Keratinocyte (primary cell): ENCODE measurements around the gene VASN. TPM values are rescaled to one million over a fixed set of nuclear protein-coding genes. Genes with fewer than 3 reads are reported as not detected.

Experiments
- DNase-seq: peaks from one replicate; pipeline ENCODE4 v3.0.0-alpha.2; 2011; ENCODE audit warnings: low read depth, missing footprints, low spot score
- FAIRE-seq: peaks from 2 replicates; lab custom pipeline; 2011; peaks lifted over from hg19 to GRCh38; lab: Jason Lieb, UNC
- H2AFZ ChIP-seq: 2 replicates; pipeline ENCODE4 v1.6.0; 2012; ENCODE audit warnings: low read length, control low read depth, inconsistent platforms; ENCODE audit not compliant: control insufficient read depth
- H3K27ac ChIP-seq: 2 replicates; pipeline ENCODE4 v1.5.1; 2011; ENCODE audit warnings: low read length; ENCODE audit not compliant: control insufficient read depth, insufficient read depth
- H3K27me3 ChIP-seq: 3 replicates; pipeline ENCODE4 v1.6.0; 2011; ENCODE audit warnings: low read length; ENCODE audit not compliant: control insufficient read depth, insufficient read depth; ENCODE audit errors: extremely low read depth
- H3K36me3 ChIP-seq, 2 experiments: 2 replicates in 1 of 2; 3 replicates in 1 of 2; pipeline ENCODE4 v1.5.1; 2011; ENCODE audit warnings: low read length in 2 of 2, mild to moderate bottlenecking in 1 of 2; ENCODE audit not compliant: control insufficient read depth in 2 of 2, insufficient read depth in 2 of 2; ENCODE audit errors: extremely low read depth in 1 of 2
- H3K4me1 ChIP-seq: 3 replicates; pipeline ENCODE4 v1.5.1; 2011; ENCODE audit warnings: low read length; ENCODE audit not compliant: control insufficient read depth, insufficient read depth; ENCODE audit errors: extremely low read depth
- H3K4me2 ChIP-seq: 3 replicates; pipeline ENCODE4 v1.6.0; 2011; ENCODE audit warnings: low read depth, low read length; ENCODE audit not compliant: control insufficient read depth, insufficient read depth; ENCODE audit errors: extremely low read depth
- H3K4me3 ChIP-seq, 3 experiments: fragments of 200-600 bp in 1 of 3; sonication (generic) in 1 of 3; 2 replicates in 2 of 3; 3 replicates in 1 of 3; pipeline ENCODE4 v1.5.1; 2011 to 2016; ENCODE audit warnings: low read length in 3 of 3, mild to moderate bottlenecking in 3 of 3, control low read depth in 2 of 3, inconsistent platforms in 1 of 3, low read depth in 1 of 3, mixed read lengths in 1 of 3, mixed run types in 1 of 3, moderate library complexity in 1 of 3; ENCODE audit not compliant: control insufficient read depth in 2 of 3, insufficient read depth in 2 of 3; ENCODE audit errors: extremely low read depth in 1 of 3
- H3K79me2 ChIP-seq: 2 replicates; pipeline ENCODE4 v1.6.0; 2012; ENCODE audit warnings: low read length; ENCODE audit not compliant: control insufficient read depth, insufficient read depth
- H3K9ac ChIP-seq: 3 replicates; pipeline ENCODE4 v1.6.0; 2011; ENCODE audit warnings: low read length; ENCODE audit not compliant: control insufficient read depth, insufficient read depth; ENCODE audit errors: extremely low read depth
- H3K9me1 ChIP-seq: 3 replicates; pipeline ENCODE4 v1.6.0; 2011; ENCODE audit warnings: low read length; ENCODE audit not compliant: control insufficient read depth, insufficient read depth; ENCODE audit errors: extremely low read depth
- H3K9me3 ChIP-seq: 2 replicates; pipeline ENCODE4 v1.5.1; 2012; ENCODE audit warnings: low read depth, low read length; ENCODE audit not compliant: control insufficient read depth
- H4K20me1 ChIP-seq: 3 replicates; pipeline ENCODE4 v1.6.0; 2011; ENCODE audit warnings: low read length; ENCODE audit not compliant: control insufficient read depth, insufficient read depth; ENCODE audit errors: extremely low read depth
- CTCF ChIP-seq, 3 experiments: IDR thresholded peaks in 1 of 3; conservative IDR thresholded peaks in 1 of 3; optimal IDR thresholded peaks in 1 of 3; 2 replicates in 2 of 3; 3 replicates in 1 of 3; pipeline versions ENCODE3 to v1.5.1; 2011; ENCODE audit warnings: low read length in 3 of 3, mild to moderate bottlenecking in 3 of 3, moderate library complexity in 2 of 3, control low read depth in 1 of 3, inconsistent platforms in 1 of 3; ENCODE audit not compliant: insufficient read depth in 2 of 3; ENCODE audit errors: extremely low read depth in 1 of 3
- EZH2 ChIP-seq: IDR thresholded peaks from one replicate; pipeline ENCODE4 v1.6.1; 2012; ENCODE audit warnings: inconsistent platforms, mild to moderate bottlenecking, low read length, moderate library complexity
- dilution Hi-C: fragments of 300-500 bp; cut with MboI; formaldehyde crosslinking; loops from one replicate; pipeline ENCODE4 v1.7.0; 2020; ENCODE audit warnings: low sequenced_read_pairs; ENCODE audit not compliant: extremely low pct_ligation_motif_present
- polyA plus RNA-seq, 5 experiments: library from polyadenylated mRNA; depleted of rRNA in 3 of 5; stranded (reverse) in 3 of 5; stranded (forward) in 1 of 5; unstranded in 1 of 5; fragments of >200 nt; gene quantifications; 1 replicate in 1 of 5; 2 replicates in 3 of 5; 3 replicates in 1 of 5; pipeline versions ENCODE4 v1.2.1 to v1.2.3, GENCODE V29; 2011 to 2012; ENCODE audit warnings: missing spikeins in 2 of 5, low read depth in 1 of 5, low replicate concordance in 1 of 5

VASN gene
- polyA plus RNA-seq, 1 donor (not counting 4 experiments of a cell fraction or from before 2014, with no cell fraction given), result 0.37 TPM

GRCh38 chr16:4338125-4338582 is 33.5 kb upstream of the VASN start:
- Histone ChIP-seq H3K4me3 (no peak overlapping the region), H3K9ac (no peak overlapping the region), H3K4me1 (no peaks in the 10 kb centered on the region), H3K4me2 (no peak overlapping the region), H2AFZ (no peak overlapping the region), H3K27me3 (no peaks in the 10 kb centered on the region), H3K9me3 (no peaks in the 10 kb centered on the region), H3K36me3 (peaks cover 8 to 26% of the 10 kb centered on the region in 2 experiments), H3K9me1 (no peaks in the 10 kb centered on the region), H3K27ac (no peak overlapping the region), H3K79me2 (peaks cover 17% of the 10 kb centered on the region), H4K20me1 (peaks cover 5% of the 10 kb centered on the region)
- TF ChIP-seq EZH2, result no peak
- TF ChIP-seq CTCF (optimal IDR thresholded peaks at IDR 0.05 in 1 of 3, IDR thresholded peaks at IDR 0.05 in 1 of 3, conservative IDR thresholded peaks at IDR 0.05 in 1 of 3; ENCODE audit: extremely low read depth in 1 of 3, insufficient read depth in 2 of 3, low read length in 3 of 3), result no peak
- dilution Hi-C loops, result no loop called here
- DNase-seq (no peak), FAIRE-seq (no peak)

- Histone ChIP-seq H3K4me1 (no peaks in the 10 kb centered on the region), H3K27me3 (no peaks in the 10 kb centered on the region), H3K9me1 (no peaks in the 10 kb centered on the region), H3K4me2 (no peak overlapping the region), H3K36me3 (peaks cover 10 to 28% of the 10 kb centered on the region in 2 experiments), H2AFZ (no peak overlapping the region), H4K20me1 (peaks cover 11% of the 10 kb centered on the region), H3K79me2 (peaks cover 23% of the 10 kb centered on the region), H3K9me3 (no peaks in the 10 kb centered on the region), H3K27ac (no peak overlapping the region), H3K4me3 (no peak overlapping the region), H3K9ac (no peak overlapping the region)
- no peak for DNase-seq
- TF ChIP-seq EZH2 (no peak), CTCF (optimal IDR thresholded peaks at IDR 0.05 in 1 of 3, IDR thresholded peaks at IDR 0.05 in 1 of 3, conservative IDR thresholded peaks at IDR 0.05 in 1 of 3; ENCODE audit: extremely low read depth in 1 of 3, insufficient read depth in 2 of 3, low read length in 3 of 3) (no peak)
- FAIRE-seq, result no peak
- dilution Hi-C loops, result no loop called here
Measured at GRCh38 chr16:4338712-4339299, 32.8 kb upstream of the VASN start.
